Measurements from ENCODE around the gene FAM228B. TPM values are rescaled to one million over a fixed set of nuclear protein-coding genes. Genes with fewer than 3 reads are reported as not detected.
"Not testable (repeated sequence)": the region's sequence is repeated elsewhere in the genome, so short reads cannot be mapped to it uniquely, and the experiment has no call there.

The FAM228B gene
- total RNA-seq, 1 donor from 2014 or later: 18.9 TPM

- DNase-seq: no peak
Measured at GRCh38 chr2:24191156-24191555, 67.9 kb downstream of the FAM228B start.

GRCh38 chr2:24191848-24192247 lies 68.6 kb downstream of the FAM228B start:
- no peaks in the 10 kb centered on the region for H3K4me1 Mint-ChIP-seq (ENCODE audit: low read depth, unreplicated experiment)
- H3K4me3 Mint-ChIP-seq (ENCODE audit: unreplicated experiment): no peak overlapping the region
- H3K27me3 Mint-ChIP-seq (ENCODE audit: unreplicated experiment): peaks cover 8% of the 10 kb centered on the region
- H3K36me3 Mint-ChIP-seq (ENCODE audit: unreplicated experiment): no peaks in the 10 kb centered on the region
- H3K27ac Mint-ChIP-seq (ENCODE audit: unreplicated experiment): no peak overlapping the region
- TF ChIP-seq CTCF (IDR thresholded peaks at IDR 0.05; ENCODE audit: partially characterized antibody, unreplicated experiment): no peak
- no peak for DNase-seq
- no peaks in the 10 kb centered on the region for H3K9me3 Mint-ChIP-seq (ENCODE audit: unreplicated experiment)

More at GRCh38 chr2:24191156-24191555, 67.9 kb downstream of the FAM228B start:
- no peak for TF ChIP-seq CTCF (IDR thresholded peaks at IDR 0.05; ENCODE audit: partially characterized antibody, unreplicated experiment)
- H3K36me3 Mint-ChIP-seq (ENCODE audit: unreplicated experiment): no peaks in the 10 kb centered on the region
- no peak overlapping the region for H3K27ac Mint-ChIP-seq (ENCODE audit: unreplicated experiment)
- no peaks in the 10 kb centered on the region for H3K4me1 Mint-ChIP-seq (ENCODE audit: low read depth, unreplicated experiment)
- peaks cover 5% of the 10 kb centered on the region for H3K27me3 Mint-ChIP-seq (ENCODE audit: unreplicated experiment)
- no peak overlapping the region for H3K4me3 Mint-ChIP-seq (ENCODE audit: unreplicated experiment)
- H3K9me3 Mint-ChIP-seq (ENCODE audit: unreplicated experiment): no peaks in the 10 kb centered on the region

- H3K27me3 Mint-ChIP-seq (ENCODE audit: unreplicated experiment): peaks cover 13% of the 10 kb centered on the region
- H3K4me1 Mint-ChIP-seq (ENCODE audit: low read depth, unreplicated experiment); H3K4me3 Mint-ChIP-seq (ENCODE audit: unreplicated experiment); H3K27ac Mint-ChIP-seq (ENCODE audit: unreplicated experiment); DNase-seq; H3K36me3 Mint-ChIP-seq (ENCODE audit: unreplicated experiment); H3K9me3 Mint-ChIP-seq (ENCODE audit: unreplicated experiment): not testable (repeated sequence)
Measured at GRCh38 chr2:24197213-24197612, 73.9 kb downstream of the FAM228B start.

- peaks cover 2% of the 10 kb centered on the region for H3K4me1 Mint-ChIP-seq (ENCODE audit: low read depth, unreplicated experiment)
- peaks cover 9% of the 10 kb centered on the region for H3K27me3 Mint-ChIP-seq (ENCODE audit: unreplicated experiment)
- no peak overlapping the region for H3K4me3 Mint-ChIP-seq (ENCODE audit: unreplicated experiment)
- peaks cover 4% of the 10 kb centered on the region for H3K36me3 Mint-ChIP-seq (ENCODE audit: unreplicated experiment)
- no peak overlapping the region for H3K27ac Mint-ChIP-seq (ENCODE audit: unreplicated experiment)
- no peaks in the 10 kb centered on the region for H3K9me3 Mint-ChIP-seq (ENCODE audit: unreplicated experiment)
- TF ChIP-seq CTCF (IDR thresholded peaks at IDR 0.05; ENCODE audit: partially characterized antibody, unreplicated experiment): no peak
- no peak for DNase-seq
Measured at GRCh38 chr2:24199968-24200590, 76.8 kb downstream of the FAM228B start.

- TF ChIP-seq CTCF (IDR thresholded peaks at IDR 0.05; ENCODE audit: partially characterized antibody, unreplicated experiment): no peak
- peaks cover 4% of the 10 kb centered on the region for H3K9me3 Mint-ChIP-seq (ENCODE audit: unreplicated experiment)
- no peak for DNase-seq
- no peak overlapping the region for H3K27ac Mint-ChIP-seq (ENCODE audit: unreplicated experiment)
- peaks cover 4% of the 10 kb centered on the region for H3K36me3 Mint-ChIP-seq (ENCODE audit: unreplicated experiment)
- peaks cover 6% of the 10 kb centered on the region for H3K4me1 Mint-ChIP-seq (ENCODE audit: low read depth, unreplicated experiment)
- no peak overlapping the region for H3K4me3 Mint-ChIP-seq (ENCODE audit: unreplicated experiment)
- H3K27me3 Mint-ChIP-seq (ENCODE audit: unreplicated experiment): peaks cover 9% of the 10 kb centered on the region
Measured at GRCh38 chr2:24200799-24201198, 77.5 kb downstream of the FAM228B start.
